H1 (cell line): ENCODE results near the gene FANCD2. TPM values are rescaled to one million over a fixed set of nuclear protein-coding genes. Genes with fewer than 3 reads are reported as not detected.

Experiments
- ATF3 ChIP-seq: IDR thresholded peaks from 2 replicates; pipeline ENCODE4 v1.6.1; 2011; ENCODE audit warnings: low read depth, mild to moderate bottlenecking, low read length; ENCODE audit not compliant: insufficient read depth
- GTF2F1 ChIP-seq: IDR thresholded peaks from 2 replicates; pipeline ENCODE4 v1.6.1; 2012; ENCODE audit warnings: low read depth, low read length, improper control_type of control experiment, borderline replicate concordance
- RAD21 ChIP-seq, 2 experiments: IDR thresholded peaks in 1 of 2; conservative IDR thresholded peaks in 1 of 2; 2 replicates each; pipeline ENCODE4 v1.6.1; 2011; ENCODE audit warnings: low read depth in 2 of 2, low read length in 2 of 2, improper control_type of control experiment in 1 of 2, inconsistent platforms in 1 of 2, mild to moderate bottlenecking in 1 of 2, moderate library complexity in 1 of 2
- polyA plus RNA-seq, 7 experiments: library from polyadenylated mRNA; depleted of rRNA in 3 of 7; stranded (reverse) in 5 of 7; unstranded in 2 of 7; fragments of >200 nt in 5 of 7; fragments of 200-250 nt in 2 of 7; gene quantifications; 1 replicate in 5 of 7; 2 replicates in 1 of 7; 4 replicates in 1 of 7; pipeline versions ENCODE4 v1.2.1 to v1.2.3, GENCODE V29; 2011 to 2013; ENCODE audit warnings: missing spikeins in 2 of 7, mixed read lengths in 2 of 7
- total RNA-seq: library from RNA; stranded (reverse); fragmentation: NEBNext Ultra II Directional; extraction: Animal tissue kit (Norgen Biotek cat#: 25700); gene quantifications from 2 replicates; pipeline ENCODE4 v1.2.1, GENCODE V29; 2021

The FANCD2 gene
- total and polyA plus RNA-seq, 2 of the 8 experiments (the other 6 are each of a cell fraction or from before 2014, with no cell fraction given): 33.1 to 77.8 TPM

- TF ChIP-seq ATF3 (no peak), RAD21 (IDR thresholded peaks at IDR 0.05 in 1 of 2, conservative IDR thresholded peaks at IDR 0.05 in 1 of 2; ENCODE audit: low read depth in 2 of 2, low read length in 2 of 2) (no peak), GTF2F1 (no peak)
These were observed 21.2 kb upstream of the FANCD2 start (continued) for GRCh38 chr3:10004960-10005564.
